T follicular helper cell (primary cell): Measurements from ENCODE around the gene MAGOH.
"Not testable (repeated sequence)": the region's sequence is repeated elsewhere in the genome, so short reads cannot be mapped to it uniquely, and the experiment has no call there.

Experiments
- DNase-seq: peaks from one replicate; pipeline ENCODE4 v3.0.0-alpha.2; 2020; ENCODE audit warnings: low read depth
- total RNA-seq, 2 experiments: gene quantifications; one replicate each; lab custom pipeline; 2026; lab: John Stamatoyannopoulos, UW

Gene MAGOH
- total RNA-seq: 25.6 to 52.9 reads per million in 2 experiments

DNA sequence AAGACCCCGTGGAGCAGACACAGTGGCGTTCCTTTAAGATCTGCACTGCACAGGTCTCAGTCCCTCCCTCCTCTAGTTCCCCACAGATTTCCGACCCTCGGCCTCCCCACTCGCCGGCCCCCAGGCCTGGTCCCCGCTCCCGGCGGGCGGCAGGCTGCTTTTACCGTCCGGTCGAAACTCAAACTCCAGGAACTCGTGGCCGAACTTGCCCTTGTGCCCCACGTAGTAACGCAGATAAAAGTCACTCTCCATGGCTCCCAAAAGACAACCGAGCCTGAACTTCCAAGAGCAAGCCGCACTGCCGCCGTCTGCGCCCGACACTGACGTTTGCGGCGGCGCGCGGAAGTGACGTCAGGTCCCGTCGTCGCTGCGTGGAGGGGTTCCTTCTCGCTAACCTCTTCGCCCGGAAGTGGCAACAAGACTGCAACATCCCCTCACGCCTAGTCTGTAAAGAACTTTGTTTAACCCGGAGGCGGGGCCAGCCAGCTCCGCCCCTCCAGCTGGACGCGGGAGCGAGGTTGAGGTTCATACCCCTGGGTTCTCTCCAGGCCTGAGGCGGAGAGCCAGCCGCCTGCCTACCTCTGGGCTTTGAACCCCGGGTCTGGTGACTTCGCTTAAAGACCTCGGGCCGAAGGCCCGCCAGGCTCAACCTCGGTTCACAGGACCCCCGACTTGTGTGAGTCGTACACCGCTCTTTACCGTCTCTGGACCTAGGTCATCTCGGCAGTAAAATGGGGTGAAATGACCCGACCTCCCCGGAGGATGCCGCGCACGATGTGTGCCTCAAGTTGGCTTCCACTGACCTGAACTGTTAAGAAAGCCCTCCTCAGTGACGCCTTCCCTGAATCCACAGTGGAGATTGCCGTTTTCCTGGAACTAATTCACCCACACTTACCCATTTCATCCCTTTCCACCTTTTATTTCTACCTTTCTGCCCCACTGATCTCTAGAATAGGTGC lies at the start of gene MAGOH:
TSS of gene MAGOH (minus strand) at position 322 of the 959 bp plus-strand sequence. CDS start at position 252, 70 bp downstream.
- peak; percentile 91 for DNase-seq

DNA sequence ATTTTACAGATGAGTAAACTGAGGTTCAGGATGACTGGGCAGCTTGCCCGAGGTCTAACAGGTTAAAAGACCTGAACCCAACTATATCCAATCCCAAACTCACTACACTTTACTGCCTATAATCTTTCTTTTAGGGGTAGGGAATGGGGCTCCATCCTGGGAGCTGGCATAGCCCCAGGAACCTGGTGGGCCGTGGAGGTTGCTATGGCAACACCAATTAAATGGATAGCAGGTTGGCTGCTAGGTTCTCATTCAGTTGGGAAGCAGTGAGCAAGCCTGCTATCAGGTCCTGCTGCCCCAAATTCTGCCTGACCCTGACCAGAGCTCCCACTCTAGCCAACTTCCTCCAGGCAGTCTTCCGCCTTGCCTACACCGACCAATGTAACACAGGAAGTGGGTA lies 48.6 kb upstream of the MAGOH start:
- DNase-seq: no peak

DNA sequence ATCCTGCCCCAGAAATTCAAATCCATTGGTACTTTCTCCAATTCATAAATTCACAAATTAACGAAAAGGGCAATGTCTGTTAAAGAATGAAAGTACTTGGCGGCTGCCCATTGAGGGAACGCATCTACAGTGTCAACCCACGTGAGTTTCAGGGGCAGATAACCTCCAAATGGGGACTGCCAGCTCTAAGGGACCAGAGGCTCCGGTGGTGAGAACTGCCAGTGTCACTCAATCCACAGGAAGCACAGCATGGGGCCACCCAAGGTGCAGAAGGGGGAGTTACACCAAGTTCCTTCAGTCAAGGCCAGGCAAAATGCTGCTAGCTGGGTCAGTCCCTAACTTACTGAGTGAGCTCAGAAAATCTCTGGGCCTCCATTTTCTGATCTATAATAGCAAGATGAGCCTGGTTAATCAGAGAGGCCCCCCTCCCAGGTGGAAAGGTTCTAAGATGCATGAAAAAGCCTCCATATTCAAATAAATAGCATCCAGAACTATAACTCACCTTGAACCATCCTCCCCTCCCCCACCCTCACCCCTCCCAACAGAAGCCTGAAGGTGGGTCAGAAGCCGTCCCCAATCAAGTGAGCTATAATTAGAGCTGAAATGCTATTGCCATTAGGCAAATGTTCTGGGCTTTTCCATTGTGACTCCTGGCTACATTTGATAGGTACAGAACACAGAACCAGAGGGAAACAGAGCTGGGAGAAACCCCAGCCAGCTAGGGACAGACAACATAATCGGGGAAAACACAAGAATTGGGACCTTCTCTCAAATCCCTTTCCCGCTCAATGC lies 47.8 kb upstream of the MAGOH start:
- DNase-seq: no peak

DNA sequence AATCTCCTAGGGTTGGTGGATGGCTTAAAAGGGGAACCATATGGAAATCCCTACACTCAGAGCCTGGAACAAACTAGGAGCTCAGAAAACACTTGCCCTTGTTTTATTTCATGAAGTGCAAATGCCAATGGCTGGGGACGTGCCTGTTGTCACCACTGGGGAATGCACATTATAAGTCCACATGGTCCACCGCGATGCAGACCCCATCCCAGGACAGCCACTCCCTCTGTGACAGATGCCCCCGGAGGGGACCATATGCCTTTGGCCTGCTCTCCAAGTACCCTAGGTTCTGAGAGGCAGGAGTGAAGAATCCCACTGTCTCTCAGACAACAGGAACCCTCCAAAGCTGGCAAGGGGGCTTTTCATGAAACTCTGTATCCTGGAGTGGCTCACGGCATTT lies 47.2 kb upstream of the MAGOH start:
- DNase-seq: no peak

DNA sequence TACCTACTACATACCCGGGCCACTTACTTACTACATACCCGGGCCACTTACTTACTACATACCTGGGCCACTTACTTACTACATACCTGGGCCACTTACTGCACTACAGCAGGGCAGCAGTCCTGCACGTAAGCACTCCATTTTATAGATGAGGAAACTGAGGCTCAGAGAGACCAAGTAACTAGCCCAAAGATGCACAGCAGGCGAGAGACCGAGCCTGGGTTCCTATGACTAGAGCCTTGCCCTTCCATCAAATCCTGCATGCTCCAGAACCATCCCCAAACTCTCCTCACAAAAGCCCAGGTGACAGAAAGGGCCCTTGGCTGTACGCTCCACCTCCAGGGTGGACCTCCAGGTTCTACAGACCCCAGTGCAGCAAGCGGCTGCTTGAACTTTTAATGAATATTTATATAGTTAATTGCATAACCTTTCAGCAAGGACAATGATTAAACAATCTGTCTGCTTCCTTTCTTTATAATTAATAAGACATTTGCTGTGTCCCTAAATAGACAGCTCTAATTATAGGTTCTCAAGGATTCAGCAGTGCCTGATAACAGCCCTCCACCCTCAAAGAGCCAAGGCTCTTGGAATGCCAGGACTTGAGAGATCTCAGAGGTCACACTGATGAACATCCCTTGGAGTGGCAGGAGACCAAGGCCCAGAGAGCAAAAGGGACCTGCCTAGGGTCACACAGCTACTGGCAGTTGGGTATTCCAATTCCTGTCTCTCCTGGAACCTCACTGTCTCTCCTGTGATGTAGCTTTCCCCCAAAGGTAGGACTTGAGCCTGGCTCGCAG lies 46.1 kb upstream of the MAGOH start:
- no peak for DNase-seq

DNA sequence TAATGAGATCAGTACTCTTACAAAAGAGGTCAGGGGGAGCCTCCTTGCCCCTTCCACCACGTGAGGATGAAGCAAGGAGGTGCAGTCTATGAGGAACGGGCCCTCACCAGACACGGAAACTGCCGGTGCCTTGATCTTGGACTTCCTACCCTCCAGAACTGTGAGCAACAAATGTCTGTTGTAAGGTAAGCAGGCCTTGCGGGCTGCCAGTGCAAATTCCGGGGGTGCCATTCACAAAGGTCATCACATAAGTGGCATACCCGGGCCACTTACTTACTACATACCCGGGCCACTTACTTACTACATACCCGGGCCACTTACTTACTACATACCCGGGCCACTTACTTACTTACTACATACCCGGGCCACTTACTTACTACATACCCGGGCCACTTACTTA lies 44.8 kb upstream of the MAGOH start:
- not testable (repeated sequence) for DNase-seq

DNA sequence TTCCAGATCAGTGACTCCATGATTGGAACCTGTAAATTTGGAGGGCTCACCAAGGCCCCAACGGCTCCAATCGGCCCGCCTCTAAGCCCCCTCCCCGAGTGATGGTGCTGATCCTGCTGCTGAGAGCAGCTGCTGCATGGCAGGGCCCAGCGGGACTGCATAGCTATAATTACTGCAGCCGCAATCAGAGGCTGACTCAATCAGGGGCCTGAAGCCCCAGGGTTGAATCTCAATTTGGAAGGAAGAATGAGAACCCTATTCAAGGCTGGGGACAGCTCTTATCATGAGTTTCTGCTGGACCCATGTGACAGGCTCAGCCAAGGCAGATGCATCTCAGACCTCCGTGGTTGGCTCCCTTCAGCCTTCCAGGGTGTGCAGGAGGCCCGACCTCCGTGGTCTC lies 42.8 kb upstream of the MAGOH start:
- DNase-seq: no peak

DNA sequence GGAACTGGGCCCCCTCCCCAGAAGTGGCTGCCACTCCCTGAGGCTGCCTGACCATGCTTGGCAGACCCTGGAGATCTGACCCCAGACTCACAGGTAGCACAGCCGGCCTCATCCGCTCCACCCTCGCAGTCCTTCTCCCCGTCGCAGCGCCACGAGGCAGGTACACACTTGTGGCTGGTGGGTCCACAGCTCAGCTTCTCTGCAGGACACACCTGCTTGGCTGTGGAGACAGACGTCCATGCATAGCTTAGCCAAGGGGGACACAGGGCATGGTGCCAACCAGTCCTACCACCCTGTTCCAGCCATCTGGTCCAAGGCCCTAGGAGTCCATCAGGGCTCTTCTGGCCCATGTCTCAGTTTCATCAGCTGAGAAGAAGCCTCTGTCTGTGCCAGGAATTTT lies 42.2 kb upstream of the MAGOH start:
- DNase-seq: no peak

DNA sequence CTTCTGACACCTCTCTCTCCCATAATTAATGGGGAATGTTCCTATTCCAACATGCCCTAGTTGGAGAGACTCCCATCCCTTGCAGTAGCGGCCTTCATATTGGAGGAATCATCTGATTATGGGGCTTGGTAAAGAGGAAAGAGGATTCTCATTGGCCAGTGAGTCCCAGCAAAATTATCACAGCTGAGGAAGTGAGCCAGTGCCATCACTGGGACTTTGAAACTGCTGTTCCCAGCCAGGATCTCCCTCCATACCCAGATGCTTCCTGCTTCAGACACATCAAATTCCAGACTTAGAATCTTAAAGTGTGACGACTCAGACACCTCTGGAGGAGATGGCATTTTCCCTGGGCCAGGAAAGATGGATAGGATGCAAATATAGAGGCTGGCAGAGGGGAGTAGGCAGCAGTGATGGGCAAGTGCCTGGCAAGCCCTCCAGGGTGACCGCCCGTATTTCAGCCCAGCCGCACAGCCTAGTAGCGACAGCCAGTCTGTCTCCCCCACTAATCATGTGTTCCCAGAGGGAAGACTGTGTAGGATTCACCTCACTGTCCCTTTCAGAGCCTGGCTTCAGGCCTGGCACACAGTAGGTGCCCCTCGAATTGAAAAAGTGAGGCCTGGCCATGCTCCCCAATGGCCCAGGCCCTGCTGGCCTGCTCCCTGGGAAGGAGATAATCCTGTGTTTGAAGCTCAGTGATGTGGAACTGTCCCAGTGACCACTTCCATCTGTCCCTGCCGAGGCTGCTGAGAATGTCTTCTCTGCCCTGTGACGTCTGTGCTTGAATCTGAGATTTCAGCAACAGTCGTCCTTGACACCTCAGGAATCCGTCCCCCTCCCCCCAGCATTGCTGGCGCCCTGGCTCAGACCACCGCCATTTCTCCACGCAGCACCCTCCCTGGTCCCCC lies 41.2 kb upstream of the MAGOH start:
- DNase-seq: no peak

DNA sequence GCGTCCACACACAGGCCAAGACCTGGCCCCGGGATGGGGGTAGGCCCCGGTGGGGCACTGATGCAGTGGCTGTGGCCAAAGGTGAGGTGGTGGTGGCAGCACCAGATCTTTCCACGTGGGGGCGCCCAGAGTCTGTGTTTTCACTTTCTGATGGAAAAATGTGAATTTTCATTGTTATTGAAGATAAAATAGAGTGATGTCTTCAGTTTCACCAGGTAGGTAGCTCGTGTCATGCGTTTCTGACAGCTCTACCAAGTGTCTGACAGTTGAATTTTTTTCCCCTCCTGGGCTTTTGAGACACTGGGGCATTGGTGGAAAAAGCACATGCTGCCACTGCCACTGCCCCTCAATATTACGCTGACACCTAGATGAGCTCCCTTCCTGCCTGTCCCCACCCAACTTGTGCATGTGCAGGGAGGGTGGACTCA lies 40.0 kb upstream of the MAGOH start:
- DNase-seq: peak; percentile 50

DNA sequence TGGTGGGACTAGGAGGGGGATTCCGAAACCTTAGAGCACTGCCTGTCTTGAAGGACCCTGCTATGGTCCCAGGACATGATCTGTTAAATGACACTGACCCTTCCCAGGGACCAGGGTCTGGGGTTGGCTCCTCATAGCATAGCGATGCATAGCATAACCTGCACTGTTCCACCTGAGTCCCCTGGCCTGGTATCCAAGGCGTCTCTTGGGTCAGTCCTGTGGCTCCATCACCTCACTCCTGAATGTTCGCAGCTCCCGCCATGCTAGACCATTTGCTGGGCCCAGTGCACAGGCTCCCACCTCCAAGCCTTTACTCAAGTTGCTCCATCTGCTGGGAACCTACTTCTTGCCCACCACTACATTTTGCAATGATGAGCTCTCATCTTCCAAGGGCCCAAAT lies 39.0 kb upstream of the MAGOH start:
- no peak for DNase-seq

DNA sequence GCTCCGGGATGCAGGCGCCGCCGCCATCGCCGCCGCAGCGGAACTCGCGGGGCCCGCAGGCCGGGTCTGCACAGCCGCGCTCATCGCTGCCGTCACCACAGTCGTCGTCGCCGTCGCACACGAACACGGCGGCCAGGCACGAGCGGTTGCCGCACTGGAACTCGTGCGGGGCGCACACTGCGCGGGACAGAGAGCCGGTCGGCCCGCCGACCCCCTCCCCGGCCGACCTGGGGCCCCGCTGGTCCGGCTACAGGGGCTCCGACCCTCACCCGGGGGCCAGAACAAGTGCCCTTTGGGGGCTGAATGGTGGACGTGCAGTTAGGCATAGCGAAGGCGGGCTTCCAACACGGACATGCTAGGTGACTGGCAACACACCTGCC lies 38.6 kb upstream of the MAGOH start:
- DNase-seq: no peak

DNA sequence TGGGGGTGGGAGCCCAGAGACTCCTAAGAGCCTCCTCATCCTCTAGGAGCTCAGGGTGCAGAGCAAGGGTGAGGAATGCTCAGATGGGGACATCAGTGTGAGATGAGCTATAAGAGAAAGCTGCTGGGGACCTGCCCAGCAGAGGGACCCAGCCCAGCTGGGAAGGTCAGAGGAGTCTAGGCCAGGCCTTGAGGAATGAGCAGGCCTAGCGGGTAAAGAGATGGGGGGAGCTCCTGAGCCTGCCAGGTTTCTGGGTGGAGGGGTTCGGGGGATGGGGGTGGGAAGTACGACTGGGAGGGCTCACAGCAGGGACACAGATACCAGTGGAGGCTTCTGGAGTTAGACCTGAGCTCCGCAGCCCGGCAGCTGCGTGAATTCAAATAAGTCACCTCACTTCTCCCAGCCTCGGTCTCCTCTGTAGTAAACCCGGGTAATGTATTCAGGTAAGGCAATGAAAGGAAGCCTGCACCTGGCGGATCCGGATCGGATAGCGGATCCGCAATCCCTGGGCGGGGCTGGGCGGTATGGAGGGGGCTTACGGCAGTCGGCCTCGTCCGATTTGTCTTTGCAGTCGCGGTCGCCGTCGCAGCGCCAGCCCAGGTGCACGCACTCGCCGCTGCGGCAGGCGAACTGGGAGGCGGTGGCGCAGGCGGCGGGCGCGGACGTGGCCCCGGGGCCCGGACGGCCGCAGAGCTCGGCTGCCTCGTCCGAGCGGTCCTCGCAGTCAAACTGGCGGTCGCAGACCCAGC lies 38.0 kb upstream of the MAGOH start:
- no peak for DNase-seq

DNA sequence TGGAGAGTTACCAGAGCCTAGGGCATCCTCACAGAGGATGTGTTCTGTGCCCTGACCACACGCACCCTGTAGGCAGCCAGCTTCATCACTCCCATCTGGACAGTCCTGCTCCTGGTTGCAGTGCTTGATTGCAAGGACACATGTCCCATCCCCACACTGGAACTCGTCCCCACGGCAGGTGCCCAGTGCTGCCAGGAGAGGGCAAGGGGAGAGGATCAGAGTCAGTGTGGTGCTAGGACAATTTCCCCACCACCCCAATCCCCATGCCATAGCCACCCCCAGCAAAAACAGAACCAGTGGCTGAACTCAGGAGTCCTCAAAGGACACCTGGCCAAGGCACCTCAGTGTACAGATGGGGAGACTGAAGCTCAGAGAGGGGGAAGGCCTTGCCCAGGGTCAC lies 37.2 kb upstream of the MAGOH start:
- DNase-seq: no peak

DNA sequence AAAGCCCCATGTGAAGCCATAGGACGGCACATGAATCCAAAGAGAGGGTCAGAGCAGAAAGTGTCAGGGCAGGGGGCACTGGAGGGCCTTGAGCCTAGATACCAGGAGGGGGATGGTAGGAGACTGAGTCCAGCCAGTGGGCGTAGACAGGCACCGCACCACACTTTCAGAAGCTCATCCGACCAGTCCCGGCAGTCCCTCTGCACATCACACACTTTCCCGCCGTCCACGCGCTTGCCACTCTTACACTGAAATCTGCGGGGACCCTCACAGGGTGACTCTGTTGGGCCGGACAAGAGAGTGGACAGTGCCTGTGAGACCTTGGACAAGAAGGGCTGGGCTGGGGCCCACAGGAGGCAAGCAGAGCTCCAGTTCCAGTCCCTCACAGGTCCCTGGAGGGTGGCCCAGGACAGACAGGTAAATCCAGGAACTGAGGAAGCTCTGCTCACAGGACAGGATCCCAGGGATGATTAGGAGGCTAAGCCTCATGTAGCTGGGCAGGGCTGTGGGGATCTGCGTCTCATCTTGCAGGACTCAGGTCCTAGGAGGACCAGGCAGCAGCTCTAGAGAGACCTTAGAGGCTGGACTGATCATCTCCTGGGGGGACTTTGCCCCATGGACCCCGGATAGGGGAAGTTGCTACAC lies 36.3 kb upstream of the MAGOH start:
- DNase-seq: no peak

DNA sequence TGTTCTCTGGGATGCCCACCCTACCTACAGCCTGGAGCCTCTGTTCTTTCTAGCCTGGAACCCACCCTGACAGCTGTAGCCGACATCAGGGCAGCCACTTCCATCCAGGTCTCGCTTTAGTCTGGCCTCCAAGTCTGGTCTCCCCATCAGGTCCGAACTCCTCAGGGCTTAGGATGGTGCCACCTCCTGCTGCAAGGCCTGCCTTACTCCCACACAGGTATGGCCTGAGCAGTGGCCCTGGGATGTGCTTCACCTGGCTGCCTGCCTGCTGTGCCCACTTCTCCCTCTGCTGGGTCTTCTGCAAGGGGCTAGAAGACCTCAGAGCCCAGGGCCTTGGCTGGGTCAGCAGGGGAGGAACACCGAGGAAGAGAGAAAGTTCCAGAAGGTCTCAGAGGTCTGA lies 35.7 kb upstream of the MAGOH start:
- no peak for DNase-seq

DNA sequence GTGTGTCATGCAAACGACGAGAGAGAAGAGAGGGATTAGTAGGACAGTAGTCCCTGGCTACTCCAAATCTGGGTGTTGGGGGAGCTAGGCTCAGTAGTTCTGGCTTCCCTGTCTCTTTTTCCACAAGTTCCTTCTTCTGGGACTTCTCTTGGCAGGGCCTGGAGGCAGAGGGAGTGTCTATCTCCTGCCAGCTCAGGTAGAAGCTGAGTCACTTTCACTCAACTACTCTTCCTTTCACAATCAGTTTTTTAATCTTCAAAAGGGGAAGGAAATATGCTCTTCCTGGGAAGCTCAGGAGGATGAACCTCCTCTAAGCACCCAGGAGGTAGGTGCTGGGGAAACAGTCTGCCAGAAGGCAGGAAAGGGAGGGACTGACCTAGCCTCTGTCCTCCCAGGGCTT lies 35.2 kb upstream of the MAGOH start:
- no peak for DNase-seq

DNA sequence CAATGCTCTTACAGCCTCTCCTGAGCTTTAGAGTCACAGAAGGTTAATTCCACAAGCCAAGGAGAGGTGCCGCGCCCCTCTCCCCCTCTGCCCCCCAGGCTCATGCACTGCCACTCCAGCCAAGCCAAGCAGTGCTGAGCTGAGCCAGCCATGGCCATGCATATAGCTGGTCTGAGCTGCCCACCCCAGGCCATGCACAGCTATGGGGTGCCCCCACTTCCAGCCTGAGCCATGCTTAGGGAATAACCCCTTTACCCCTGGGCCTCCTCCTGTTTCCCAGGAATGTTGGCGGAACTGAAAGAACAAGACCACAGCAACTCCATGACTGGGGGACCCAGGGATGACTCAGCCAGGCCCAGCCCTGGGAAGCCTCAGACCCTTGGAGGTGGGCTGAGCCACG lies 34.0 kb upstream of the MAGOH start:
- no peak for DNase-seq

DNA sequence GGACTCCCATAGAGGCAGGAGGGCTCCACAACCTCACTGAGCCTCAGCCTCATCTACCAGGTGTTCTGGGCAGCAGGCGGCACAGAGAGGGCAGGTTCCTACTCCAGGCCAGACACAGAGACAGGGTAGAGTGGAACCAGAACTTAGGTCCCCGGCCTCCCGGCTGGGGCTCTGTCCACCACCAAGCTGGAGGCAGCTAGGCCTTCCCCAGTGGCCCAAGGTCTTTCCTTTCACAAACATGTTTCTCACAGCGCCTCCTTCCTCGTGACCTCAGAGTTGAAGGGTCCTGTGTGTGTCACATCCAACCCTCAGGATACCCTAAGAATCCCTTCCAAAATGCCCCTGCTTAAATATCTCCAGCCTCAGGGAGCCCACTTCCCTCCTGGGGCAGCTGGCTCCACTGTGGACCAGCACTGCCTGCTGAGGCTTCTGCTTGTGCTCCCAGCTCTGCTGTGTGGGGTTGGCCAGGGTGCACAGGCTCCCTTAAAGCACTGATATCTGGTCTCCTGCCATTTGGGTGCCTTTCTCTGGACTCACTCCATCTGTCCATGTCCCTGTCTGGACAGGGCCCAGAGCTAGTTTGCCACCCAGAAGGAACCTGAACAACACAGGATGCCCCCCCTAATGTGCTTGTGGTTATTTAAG lies 33.2 kb upstream of the MAGOH start:
- DNase-seq: no peak
